B cell (primary cell): ENCODE data around the gene NFATC1. TPM values are rescaled to one million over a fixed set of nuclear protein-coding genes. Genes with fewer than 3 reads are reported as not detected.

Experiments
- ATAC-seq: fragments of 200-7000 bp; cut with Tn5 transposase; one replicate; pipeline ENCODE4 v1.10.0; 2021; ENCODE audit warnings: low read depth, mild to moderate bottlenecking, moderate number of reproducible peaks, moderate library complexity
- CTCF ChIA-PET: fragments of 350-600 bp; sonication (Branson Sonifier 250); formaldehyde crosslinking; loops from one replicate; lab custom pipeline; 2021; ENCODE audit warnings: antibody characterized with exemption, inconsistent platforms; lab: Charles Lee
- POLR2A ChIA-PET: fragments of 350-600 bp; sonication (Branson Sonifier 250); formaldehyde crosslinking; loops from one replicate; lab custom pipeline; 2021; ENCODE audit warnings: antibody characterized with exemption; lab: Charles Lee
- DNase-seq: peaks from one replicate; pipeline ENCODE4 v3.0.0; 2013
- H2AFZ ChIP-seq: 2 replicates; pipeline ENCODE4 v1.6.1; 2012; ENCODE audit warnings: mild to moderate bottlenecking, low read depth, low read length; ENCODE audit not compliant: insufficient read depth, poor library complexity, severe bottlenecking
- H3K27ac ChIP-seq, 2 donors: 1 replicate in 1 of 2; 2 replicates in 1 of 2; pipeline ENCODE4 v1.5.1; 2012 to 2013; ENCODE audit warnings: low read length in 2 of 2, mild to moderate bottlenecking in 2 of 2, moderate library complexity in 1 of 2
- H3K27me3 ChIP-seq, 4 experiments: fragments of 200-600 bp in 1 of 4; sonication (generic) in 1 of 4; replicated peaks in 1 of 4; 1 replicate in 2 of 4; 2 replicates in 2 of 4; pipeline versions ENCODE4 v1.6.1 to v1.7.0; 2013 to 2016; ENCODE audit warnings: low read length in 3 of 4, mild to moderate bottlenecking in 2 of 4, mixed read lengths in 1 of 4, moderate library complexity in 1 of 4; ENCODE audit not compliant: insufficient read depth in 4 of 4, control insufficient read depth in 3 of 4; ENCODE audit errors: control extremely low read depth in 1 of 4
- H3K36me3 ChIP-seq, 2 experiments: replicated peaks in 1 of 2; 1 replicate in 1 of 2; 2 replicates in 1 of 2; pipeline versions ENCODE4 v1.6.1 to v1.7.1; 2013; ENCODE audit warnings: low read length in 1 of 2; ENCODE audit not compliant: insufficient read depth in 2 of 2, control insufficient read depth in 1 of 2; ENCODE audit errors: control extremely low read depth in 1 of 2, extremely low read depth in 1 of 2
- H3K4me1 ChIP-seq, 2 donors: fragments of 200-600 bp in 1 of 2; sonication (generic) in 1 of 2; 1 replicate in 1 of 2; 2 replicates in 1 of 2; pipeline versions ENCODE4 v1.5.1 to v1.6.1; 2013 to 2017; ENCODE audit warnings: low read length in 2 of 2; ENCODE audit not compliant: control insufficient read depth in 2 of 2, insufficient read depth in 2 of 2
- H3K4me2 ChIP-seq: replicated peaks from 2 replicates; pipeline ENCODE3; 2012; ENCODE audit warnings: mild to moderate bottlenecking, low read depth, low read length; ENCODE audit not compliant: poor library complexity, severe bottlenecking
- H3K4me3 ChIP-seq, 5 experiments: fragments of 200-600 bp in 1 of 5; sonication (generic) in 1 of 5; 1 replicate in 3 of 5; 2 replicates in 2 of 5; pipeline versions ENCODE4 v1.5.1 to v1.7.0; 2011 to 2016; ENCODE audit warnings: low read length in 4 of 5, mild to moderate bottlenecking in 4 of 5, low read depth in 2 of 5, control low read depth in 1 of 5, moderate library complexity in 1 of 5; ENCODE audit not compliant: insufficient read depth in 1 of 5; ENCODE audit errors: control extremely low read depth in 1 of 5, extremely low read depth in 1 of 5
- H3K79me2 ChIP-seq: fragments of 200-600 bp; sonication (generic); one replicate; pipeline ENCODE4 v1.6.0; 2016; ENCODE audit warnings: low read length; ENCODE audit not compliant: control insufficient read depth, insufficient read depth
- H3K9ac ChIP-seq: fragments of 200-600 bp; sonication (generic); 2 replicates; pipeline ENCODE4 v1.6.1; 2017; ENCODE audit warnings: mild to moderate bottlenecking, low read length, moderate library complexity
- H3K9me3 ChIP-seq, 3 donors: one replicate each; pipeline versions ENCODE4 v1.6.1 to v1.7.1; 2013; ENCODE audit warnings: low read length in 2 of 3; ENCODE audit not compliant: control insufficient read depth in 2 of 3, insufficient read depth in 1 of 3; ENCODE audit errors: control extremely low read depth in 1 of 3
- H4K20me1 ChIP-seq: 2 replicates; pipeline ENCODE4 v1.6.0; 2012; ENCODE audit warnings: mild to moderate bottlenecking, low read length; ENCODE audit not compliant: insufficient read depth, control insufficient read depth, poor library complexity, severe bottlenecking
- H3K27ac Mint-ChIP-seq: one replicate; pipeline ENCODE4 v1.8.0; 2021; ENCODE audit warnings: mixed read lengths
- H3K27me3 Mint-ChIP-seq: one replicate; pipeline ENCODE4 v1.8.0; 2021; ENCODE audit warnings: mixed read lengths
- H3K4me1 Mint-ChIP-seq: one replicate; pipeline ENCODE4 v1.8.0; 2021; ENCODE audit warnings: mixed read lengths
- H3K4me3 Mint-ChIP-seq: one replicate; pipeline ENCODE4 v1.8.0; 2021; ENCODE audit warnings: mixed read lengths
- H3K9me3 Mint-ChIP-seq: one replicate; pipeline ENCODE4 v1.8.0; 2022; ENCODE audit warnings: mixed read lengths; ENCODE audit not compliant: insufficient read depth
- CTCF ChIP-seq: fragments of 200-600 bp; IDR thresholded peaks from one replicate; pipeline ENCODE4 v1.8.0; 2022; ENCODE audit warnings: antibody characterized with exemption, mild to moderate bottlenecking
- EZH2 ChIP-seq: IDR thresholded peaks from 2 replicates; pipeline ENCODE4 v1.6.1; 2012; ENCODE audit warnings: borderline replicate concordance, low read depth, mild to moderate bottlenecking, moderate library complexity, low read length; ENCODE audit not compliant: insufficient read depth, poor library complexity, severe bottlenecking
- WGBS: methylation state at CpG from one replicate; pipeline ENCODE4 v1.1.5; 2013; ENCODE audit warnings: missing lambda C conversion rate; ENCODE audit not compliant: insufficient coverage; 5-methylcytosine and 5-hydroxymethylcytosine counted together
- intact Hi-C: fragments of 100-400 bp; cut with micrococcal nuclease; formaldehyde crosslinking; loops from one replicate; pipeline ENCODE4 v1.10.0; 2022
- polyA plus RNA-seq: library from polyadenylated mRNA; depleted of rRNA; stranded (reverse); fragments of >200 nt; gene quantifications from 2 replicates; pipeline ENCODE4 v1.2.3, GENCODE V29; 2012
- total RNA-seq, 2 donors: library from RNA; stranded (reverse); fragments of 120-200 nt in 1 of 2; gene quantifications; 1 replicate in 1 of 2; 2 replicates in 1 of 2; pipeline versions ENCODE4 v1.2.3 to v1.2.4, GENCODE V29; 2013 to 2022

Gene NFATC1
- total and polyA plus RNA-seq, 2 donors (not counting 1 experiment from before 2014, with no cell fraction given) = 32.2 to 108 TPM

GRCh38 chr18:79438089-79438897 lies 42.6 kb downstream of the NFATC1 start:
- peaks cover 0 to 62% of the 10 kb centered on the region in 2 experiments for H3K36me3 ChIP-seq
- H3K4me2 ChIP-seq = peak overlapping the region; percentile 14
- no peak overlapping the region for H3K4me3 ChIP-seq
- no peak for DNase-seq
- Mint-ChIP-seq H3K4me1 (peaks cover 72% of the 10 kb centered on the region), H3K4me3 (peak overlapping the region; percentile 44), H3K27ac (peak overlapping the region; percentile 50), H3K9me3 (no peaks in the 10 kb centered on the region), H3K27me3 (no peaks in the 10 kb centered on the region)
- no peak for ATAC-seq
- POLR2A ChIA-PET = interaction anchor here (1.3 kb wide), 1 partner anchor 27 kb away, joined by 7 read pairs; no protein-coding TSS in a partner anchor
- H3K79me2 ChIP-seq = peaks cover 100% of the 10 kb centered on the region
- H4K20me1 ChIP-seq = peaks cover 100% of the 10 kb centered on the region
- no peak overlapping the region for H2AFZ ChIP-seq
- H3K9ac ChIP-seq = no peak overlapping the region
- CTCF ChIA-PET = interaction anchor here (0.8 to 2.1 kb wide), 5 partner anchors 12 to 59 kb away, joined by 3 to 7 read pairs (median 5); no protein-coding TSS in a partner anchor
- TF ChIP-seq EZH2 (no peak), CTCF (no peak)
- no peaks in the 10 kb centered on the region for H3K27me3 ChIP-seq
- intact Hi-C loops = loop anchor here (5.0 kb wide), 1 partner anchor 46 kb away; no protein-coding TSS in a partner anchor
- H3K9me3 ChIP-seq = no peaks in the 10 kb centered on the region
- H3K27ac ChIP-seq = peak overlapping the region in 1 of 2 donors; percentile 46
- H3K4me1 ChIP-seq = peaks cover 38 to 81% of the 10 kb centered on the region in 2 donors
- 92% methylated on average over 32 of the region's 36 CpGs for WGBS
